AG09309 (cell line): ENCODE results near the gene THBS2.
A peak's percentile ranks its signal among the peaks of the same experiment; 100 is the strongest.
"Not testable (repeated sequence)": the region's sequence is repeated elsewhere in the genome, so short reads cannot be mapped to it uniquely, and the experiment has no call there.

ENCODE experiments used
- DNase-seq: peaks from one replicate; pipeline ENCODE4 v3.0.0-alpha.2; 2010; ENCODE audit warnings: low read depth
- H3K4me3 ChIP-seq: 2 replicates; pipeline ENCODE4 v1.5.1; 2011; ENCODE audit warnings: mild to moderate bottlenecking, low read depth, low read length, moderate library complexity; ENCODE audit not compliant: control insufficient read depth
- TF ChIP-seq, protein P1 (sequence below): IDR thresholded peaks from 2 replicates; pipeline ENCODE4 v1.5.1; 2011; ENCODE audit warnings: mild to moderate bottlenecking, low read depth, low read length, inconsistent platforms; ENCODE audit not compliant: insufficient read depth, control insufficient read depth; ENCODE audit errors: missing control alignments

Gene THBS2

DNA sequence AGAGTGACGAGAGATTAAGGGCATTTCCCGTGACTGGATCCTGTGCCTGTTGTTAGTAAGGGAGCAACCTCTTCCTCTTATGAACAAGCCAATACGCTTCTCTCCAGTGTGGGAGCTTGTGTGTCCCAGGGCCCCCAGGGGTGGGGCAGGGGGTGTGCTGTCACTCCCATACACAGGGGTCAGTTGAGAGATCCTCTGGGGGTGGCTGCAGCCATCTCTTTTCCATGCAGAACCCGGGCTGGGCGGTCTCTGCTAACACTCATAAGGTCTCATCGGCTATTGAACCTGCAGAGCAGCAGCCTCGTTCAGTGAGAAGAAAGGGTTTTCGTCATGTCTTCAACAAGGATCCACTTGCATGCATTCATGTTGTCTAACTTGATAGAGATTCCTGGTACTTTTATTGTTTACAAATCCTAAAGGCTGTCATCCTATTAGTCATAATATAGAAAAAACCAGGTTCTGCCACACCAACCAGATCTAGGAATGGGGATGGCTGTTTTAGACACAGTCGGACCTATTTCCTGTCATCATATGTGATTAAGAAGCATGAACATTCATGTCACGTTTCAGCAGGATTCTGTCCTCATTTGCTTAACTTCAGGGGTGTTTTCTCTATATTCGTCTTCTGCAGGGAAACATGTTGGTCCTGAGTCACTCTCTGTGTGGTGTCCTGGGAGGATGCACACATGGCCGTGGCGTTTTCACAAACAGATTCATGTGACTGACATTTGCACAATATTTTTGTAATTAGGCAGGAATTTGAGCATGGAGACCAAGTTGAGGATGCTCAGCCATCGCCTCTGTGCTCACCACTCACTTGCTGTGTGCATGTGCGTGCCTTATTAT, 13.3 kb upstream of the THBS2 start:
- no peak overlapping the region for H3K4me3 ChIP-seq
- TF ChIP-seq, protein P1, sequence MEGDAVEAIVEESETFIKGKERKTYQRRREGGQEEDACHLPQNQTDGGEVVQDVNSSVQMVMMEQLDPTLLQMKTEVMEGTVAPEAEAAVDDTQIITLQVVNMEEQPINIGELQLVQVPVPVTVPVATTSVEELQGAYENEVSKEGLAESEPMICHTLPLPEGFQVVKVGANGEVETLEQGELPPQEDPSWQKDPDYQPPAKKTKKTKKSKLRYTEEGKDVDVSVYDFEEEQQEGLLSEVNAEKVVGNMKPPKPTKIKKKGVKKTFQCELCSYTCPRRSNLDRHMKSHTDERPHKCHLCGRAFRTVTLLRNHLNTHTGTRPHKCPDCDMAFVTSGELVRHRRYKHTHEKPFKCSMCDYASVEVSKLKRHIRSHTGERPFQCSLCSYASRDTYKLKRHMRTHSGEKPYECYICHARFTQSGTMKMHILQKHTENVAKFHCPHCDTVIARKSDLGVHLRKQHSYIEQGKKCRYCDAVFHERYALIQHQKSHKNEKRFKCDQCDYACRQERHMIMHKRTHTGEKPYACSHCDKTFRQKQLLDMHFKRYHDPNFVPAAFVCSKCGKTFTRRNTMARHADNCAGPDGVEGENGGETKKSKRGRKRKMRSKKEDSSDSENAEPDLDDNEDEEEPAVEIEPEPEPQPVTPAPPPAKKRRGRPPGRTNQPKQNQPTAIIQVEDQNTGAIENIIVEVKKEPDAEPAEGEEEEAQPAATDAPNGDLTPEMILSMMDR: no peak
- no peak for DNase-seq

DNA sequence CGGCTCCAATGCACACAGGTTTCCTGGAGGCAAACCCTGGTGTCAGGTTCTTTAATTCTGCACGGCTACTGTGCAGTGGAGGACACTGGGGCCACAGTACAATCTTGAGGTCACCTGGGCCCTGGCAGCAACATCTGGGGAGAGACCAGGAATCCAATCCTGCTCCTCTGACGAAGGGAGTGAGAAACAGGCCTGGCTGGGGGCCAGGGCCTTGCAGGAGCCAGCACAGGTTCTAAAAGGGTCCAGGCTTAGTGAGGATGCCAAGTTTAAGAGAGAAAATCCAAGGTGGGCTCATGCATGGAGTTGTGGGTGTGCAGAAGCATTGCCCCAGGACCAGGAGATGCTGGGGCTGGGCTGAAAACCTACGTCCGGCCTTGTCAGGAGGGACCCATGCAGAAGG, 12.6 kb upstream of the THBS2 start:
- DNase-seq: no peak
- TF ChIP-seq, protein P1: no peak
- H3K4me3 ChIP-seq: no peak overlapping the region

DNA sequence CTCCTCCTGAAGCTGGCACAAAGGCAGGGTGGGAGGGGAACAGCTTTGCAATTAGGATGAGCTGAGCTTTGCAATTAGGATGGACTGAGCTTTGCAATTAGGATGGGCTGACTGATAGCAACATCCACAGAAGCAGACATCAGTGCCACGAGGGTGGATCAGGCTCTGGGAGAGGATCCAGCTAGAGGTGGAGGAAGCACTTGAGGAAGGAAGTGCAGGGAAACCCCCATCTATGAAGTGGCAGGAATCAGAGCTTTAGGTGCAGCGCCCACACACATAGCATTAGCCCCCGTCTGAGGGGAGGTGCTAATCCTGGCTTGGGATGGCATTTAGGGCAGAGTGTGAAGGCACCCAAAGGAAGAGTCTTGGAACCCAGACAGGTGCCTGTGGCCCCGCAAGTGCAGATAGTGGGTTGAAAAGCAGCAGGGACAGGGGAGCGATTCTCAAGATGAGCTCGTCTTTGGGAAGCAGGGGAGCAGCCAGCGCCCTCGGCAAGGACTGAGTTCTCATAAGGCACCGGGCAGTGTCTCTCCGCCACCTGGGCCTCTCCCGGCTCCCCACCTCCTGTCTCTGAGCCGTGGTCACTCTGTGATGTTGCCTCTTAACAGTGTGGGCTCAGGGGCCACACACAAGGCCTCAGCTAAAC, 12.0 kb upstream of the THBS2 start:
- DNase-seq: no peak
- TF ChIP-seq, protein P1: no peak

DNA sequence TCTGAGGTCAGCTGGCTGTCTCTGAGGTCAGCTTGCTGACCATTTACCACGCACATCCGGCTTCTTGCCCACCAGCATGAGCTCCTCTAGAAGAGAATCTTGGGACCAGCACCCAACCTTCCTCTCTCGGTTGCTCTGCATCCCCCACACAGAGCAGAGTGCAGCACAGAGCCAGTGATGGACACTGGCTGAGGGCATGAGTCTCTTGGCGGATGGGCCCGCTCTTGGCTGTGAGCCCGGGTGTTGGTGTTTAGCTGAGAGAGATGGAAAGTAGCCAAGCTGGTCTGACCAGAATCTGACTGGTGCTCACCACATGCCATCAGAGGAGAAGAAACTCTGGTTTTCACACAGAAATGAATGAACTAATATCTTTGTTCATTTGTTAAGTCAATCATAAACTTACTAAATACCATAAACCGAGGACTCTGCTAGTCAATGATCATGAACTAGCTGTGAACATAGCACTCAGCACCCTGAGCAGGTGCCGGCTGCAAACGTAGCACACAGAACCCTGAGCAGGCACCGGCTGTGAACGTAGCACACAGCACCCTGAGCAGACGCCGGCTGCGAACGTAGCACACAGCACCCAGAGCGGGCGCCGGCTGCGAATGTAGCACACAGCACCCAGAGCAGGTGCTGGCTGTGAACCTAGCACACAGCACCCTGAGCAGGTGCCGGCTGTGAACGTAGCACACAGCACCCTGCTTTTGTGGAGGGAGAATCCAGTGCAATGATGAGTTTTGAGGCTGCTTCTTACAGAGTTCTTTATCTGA, 10.4 kb upstream of the THBS2 start:
- TF ChIP-seq, protein P1: no peak
- H3K4me3 ChIP-seq: no peak overlapping the region
- DNase-seq: peak; percentile 51

More for the DNA sequence above, 12.0 kb upstream of the THBS2 start:
- no peak overlapping the region for H3K4me3 ChIP-seq

DNA sequence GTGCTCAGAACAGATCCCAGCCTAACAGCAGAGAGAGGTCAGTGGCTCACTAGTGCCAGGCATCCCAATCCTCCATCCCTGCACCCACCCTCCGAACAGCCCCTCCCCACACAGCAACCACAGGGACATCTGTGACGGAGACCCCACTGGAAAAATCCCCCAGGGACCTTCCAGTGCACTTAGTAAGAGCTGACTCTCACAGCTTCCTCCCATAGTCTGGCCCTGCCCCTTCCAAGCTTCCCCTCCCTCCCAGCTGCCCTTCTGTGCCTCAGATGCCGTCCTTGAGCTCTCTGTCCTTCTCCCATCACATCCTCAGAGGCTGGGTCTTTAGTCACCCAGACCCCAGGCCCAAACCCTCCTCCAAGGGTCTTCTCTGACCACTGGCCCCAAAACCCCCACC, 9.7 kb upstream of the THBS2 start:
- no peak overlapping the region for H3K4me3 ChIP-seq
- TF ChIP-seq, protein P1: no peak
- DNase-seq: no peak

DNA sequence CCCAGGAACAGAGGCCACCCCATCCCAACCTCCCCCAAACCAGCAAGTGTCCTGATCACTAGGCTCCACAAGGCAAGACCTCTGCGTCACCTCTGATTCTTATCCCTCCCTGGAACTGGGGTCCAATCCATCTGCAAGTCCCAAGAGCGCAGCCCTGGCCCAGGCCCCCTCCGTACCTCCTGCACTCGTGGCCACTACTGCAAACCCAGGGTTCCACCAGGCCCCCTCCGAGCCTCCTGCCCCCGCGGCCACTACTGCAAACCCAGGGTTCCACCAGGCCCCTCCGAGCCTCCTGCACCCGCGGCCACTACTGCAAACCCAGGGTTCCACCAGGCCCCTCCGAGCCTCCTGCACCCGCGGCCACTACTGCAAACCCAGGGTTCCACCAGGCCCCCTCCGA, 9.0 kb upstream of the THBS2 start:
- DNase-seq, H3K4me3 ChIP-seq: not testable (repeated sequence)

DNA sequence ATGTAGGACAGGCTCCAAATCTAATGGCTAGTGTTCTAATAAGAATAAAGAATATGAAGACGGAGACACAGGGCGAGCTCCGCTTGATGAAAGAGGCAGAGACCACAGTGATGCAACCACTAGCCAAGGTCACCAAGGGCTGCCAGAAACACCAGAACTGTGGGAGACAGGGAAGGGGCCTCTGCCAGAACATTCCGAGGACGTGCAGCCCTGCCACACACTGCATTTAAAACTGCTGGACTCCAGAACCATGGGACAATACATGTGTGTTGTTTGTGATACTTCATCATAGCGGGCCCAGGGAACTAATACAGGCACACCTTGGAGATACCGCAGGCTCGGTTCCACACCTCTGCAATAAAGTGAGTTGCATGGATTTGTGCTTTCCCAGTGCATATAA, 2.9 kb upstream of the THBS2 start:
- no peak for DNase-seq
- TF ChIP-seq, protein P1: no peak
- H3K4me3 ChIP-seq: no peak overlapping the region
